Mesendoderm (in vitro differentiated cells): ENCODE data around the gene ZNF57.

ENCODE experiments used
- DNase-seq: peaks from one replicate; pipeline ENCODE4 v3.0.0; 2013
- H2AK5ac ChIP-seq: 2 replicates; pipeline ENCODE4 v1.6.1; 2013; ENCODE audit warnings: low read length, inconsistent platforms
- H2BK120ac ChIP-seq: 2 replicates; pipeline ENCODE4 v1.6.1; 2013; ENCODE audit warnings: low read depth, mild to moderate bottlenecking, low read length, moderate library complexity, mixed read lengths
- H2BK15ac ChIP-seq: replicated peaks from 2 replicates; pipeline ENCODE4 v1.6.1; 2013; ENCODE audit warnings: low read depth, mild to moderate bottlenecking, moderate library complexity
- H2BK5ac ChIP-seq: 2 replicates; pipeline ENCODE4 v1.6.1; 2013; ENCODE audit warnings: low read length, inconsistent platforms
- H3K18ac ChIP-seq: 2 replicates; pipeline ENCODE4 v1.6.1; 2013; ENCODE audit warnings: mild to moderate bottlenecking, low read length, mixed read lengths
- H3K23ac ChIP-seq: one replicate; pipeline ENCODE4 v1.6.1; 2013; ENCODE audit warnings: low read length
- H3K27ac ChIP-seq: 2 replicates; pipeline ENCODE4 v1.5.1; 2013; ENCODE audit warnings: low read depth, mild to moderate bottlenecking, inconsistent platforms, low read length, moderate library complexity
- H3K27me3 ChIP-seq: 2 replicates; pipeline ENCODE4 v1.6.1; 2013; ENCODE audit warnings: low read length, control low read depth, mild to moderate bottlenecking, inconsistent platforms; ENCODE audit not compliant: insufficient read depth, poor library complexity
- H3K36me3 ChIP-seq: 2 replicates; pipeline ENCODE4 v1.6.1; 2013; ENCODE audit warnings: low read length, inconsistent platforms; ENCODE audit not compliant: control insufficient read depth, insufficient read depth
- H3K4ac ChIP-seq: one replicate; pipeline ENCODE4 v1.6.1; 2013; ENCODE audit warnings: low read depth, mild to moderate bottlenecking, low read length, moderate library complexity
- H3K4me1 ChIP-seq: 2 replicates; pipeline ENCODE4 v1.6.1; 2013; ENCODE audit warnings: low read depth, low read length, inconsistent platforms; ENCODE audit not compliant: control insufficient read depth
- H3K4me2 ChIP-seq: 2 replicates; pipeline ENCODE4 v1.6.1; 2013; ENCODE audit warnings: low read length
- H3K4me3 ChIP-seq: 2 replicates; pipeline ENCODE4 v1.5.1; 2013; ENCODE audit warnings: mild to moderate bottlenecking, low read length
- H3K56ac ChIP-seq: one replicate; pipeline ENCODE4 v1.6.1; 2013; ENCODE audit warnings: low read length
- H3K79me1 ChIP-seq: 2 replicates; pipeline ENCODE4 v1.6.1; 2013; ENCODE audit warnings: low read length, inconsistent platforms
- H3K79me2 ChIP-seq: 2 replicates; pipeline ENCODE4 v1.6.1; 2013; ENCODE audit warnings: mild to moderate bottlenecking, low read length; ENCODE audit not compliant: control insufficient read depth, insufficient read depth
- H3K9ac ChIP-seq: 2 replicates; pipeline ENCODE4 v1.6.1; 2013; ENCODE audit warnings: low read length, inconsistent platforms
- H4K5ac ChIP-seq: one replicate; pipeline ENCODE4 v1.6.1; 2013; ENCODE audit warnings: low read length
- H4K8ac ChIP-seq: one replicate; pipeline ENCODE4 v1.6.1; 2013; ENCODE audit warnings: low read depth, mild to moderate bottlenecking, control low read depth, low read length, moderate library complexity
- WGBS: extraction: QIAGEN DNeasy Blood & Tissue Kit; methylation state at CpG from one replicate; pipeline ENCODE4 v1.1.7; 2013; ENCODE audit warnings: low lambda C conversion rate, missing lambda C conversion rate; ENCODE audit not compliant: insufficient coverage; ENCODE audit errors: extremely low coverage; 5-methylcytosine and 5-hydroxymethylcytosine counted together

ZNF57 gene

DNA sequence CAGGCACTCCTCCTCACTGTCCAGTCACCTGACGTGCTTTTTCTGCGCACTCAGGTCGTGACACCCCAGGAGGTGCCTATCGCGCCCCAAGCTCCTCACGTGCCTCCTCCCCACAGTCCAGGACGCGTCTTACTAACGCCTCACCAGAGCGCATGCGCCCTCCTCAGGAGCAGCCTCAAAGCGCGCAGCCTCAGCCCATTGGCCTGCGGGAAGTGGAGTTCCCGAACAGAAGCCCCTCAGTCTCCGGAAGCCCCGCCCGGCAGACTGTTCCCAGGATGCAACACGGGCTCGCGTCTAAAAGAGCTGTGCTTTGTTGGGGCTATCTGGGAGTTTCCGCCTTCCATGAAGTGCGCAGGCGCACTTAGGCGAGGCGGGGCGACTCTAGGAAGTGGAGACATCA, 41.9 kb upstream of the ZNF57 start:
- Histone ChIP-seq H3K4ac (no peak overlapping the region), H2BK15ac (no peak overlapping the region), H4K5ac (no peak overlapping the region), H2AK5ac (no peak overlapping the region), H3K27me3 (no peaks in the 10 kb centered on the region), H3K79me1 (no peaks in the 10 kb centered on the region), H3K4me1 (no peaks in the 10 kb centered on the region), H4K8ac (no peak overlapping the region), H3K56ac (no peak overlapping the region), H3K79me2 (no peaks in the 10 kb centered on the region), H3K4me2 (no peak overlapping the region), H3K23ac (no peak overlapping the region), H2BK120ac (no peak overlapping the region), H3K18ac (no peak overlapping the region), H2BK5ac (no peak overlapping the region), H3K9ac (no peak overlapping the region), H3K4me3 (no peak overlapping the region), H3K36me3 (no peaks in the 10 kb centered on the region), H3K27ac (no peak overlapping the region)
- DNase-seq, result no peak
- no CpG with 5 or more reads among the region's 27 CpGs for WGBS

DNA sequence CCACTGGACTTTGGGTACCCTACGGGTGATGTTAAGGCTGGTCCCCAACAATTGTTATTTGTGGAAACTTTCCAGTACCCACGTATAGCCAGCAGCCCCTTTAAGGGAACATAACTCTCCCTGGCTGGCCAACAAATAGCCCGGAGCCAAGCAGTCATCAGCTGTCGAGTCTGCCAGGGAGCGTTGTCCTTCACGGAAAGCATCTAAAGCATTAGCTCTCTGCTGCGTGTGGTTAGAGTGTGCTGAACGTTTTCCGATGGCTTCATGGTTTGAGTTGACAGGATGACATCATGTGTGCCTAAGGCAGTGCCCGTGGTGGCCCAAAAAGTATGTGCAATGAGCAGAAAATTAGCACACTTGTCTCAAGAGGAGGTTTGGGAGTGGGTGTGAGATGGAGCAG, 36.9 kb upstream of the ZNF57 start:
- Histone ChIP-seq H3K4me1 (no peaks in the 10 kb centered on the region), H3K27me3 (no peaks in the 10 kb centered on the region), H2BK15ac (no peak overlapping the region), H4K8ac (no peak overlapping the region), H3K18ac (no peak overlapping the region), H3K9ac (no peak overlapping the region), H3K79me2 (no peaks in the 10 kb centered on the region), H3K4ac (no peak overlapping the region), H2BK5ac (no peak overlapping the region), H3K36me3 (no peaks in the 10 kb centered on the region), H3K56ac (no peak overlapping the region), H3K79me1 (no peaks in the 10 kb centered on the region), H3K23ac (no peak overlapping the region), H2AK5ac (no peak overlapping the region), H4K5ac (no peak overlapping the region), H2BK120ac (no peak overlapping the region), H3K4me2 (no peak overlapping the region), H3K27ac (no peak overlapping the region), H3K4me3 (no peak overlapping the region)
- WGBS, result no CpG with 5 or more reads among the region's 10 CpGs
- DNase-seq, result no peak

DNA sequence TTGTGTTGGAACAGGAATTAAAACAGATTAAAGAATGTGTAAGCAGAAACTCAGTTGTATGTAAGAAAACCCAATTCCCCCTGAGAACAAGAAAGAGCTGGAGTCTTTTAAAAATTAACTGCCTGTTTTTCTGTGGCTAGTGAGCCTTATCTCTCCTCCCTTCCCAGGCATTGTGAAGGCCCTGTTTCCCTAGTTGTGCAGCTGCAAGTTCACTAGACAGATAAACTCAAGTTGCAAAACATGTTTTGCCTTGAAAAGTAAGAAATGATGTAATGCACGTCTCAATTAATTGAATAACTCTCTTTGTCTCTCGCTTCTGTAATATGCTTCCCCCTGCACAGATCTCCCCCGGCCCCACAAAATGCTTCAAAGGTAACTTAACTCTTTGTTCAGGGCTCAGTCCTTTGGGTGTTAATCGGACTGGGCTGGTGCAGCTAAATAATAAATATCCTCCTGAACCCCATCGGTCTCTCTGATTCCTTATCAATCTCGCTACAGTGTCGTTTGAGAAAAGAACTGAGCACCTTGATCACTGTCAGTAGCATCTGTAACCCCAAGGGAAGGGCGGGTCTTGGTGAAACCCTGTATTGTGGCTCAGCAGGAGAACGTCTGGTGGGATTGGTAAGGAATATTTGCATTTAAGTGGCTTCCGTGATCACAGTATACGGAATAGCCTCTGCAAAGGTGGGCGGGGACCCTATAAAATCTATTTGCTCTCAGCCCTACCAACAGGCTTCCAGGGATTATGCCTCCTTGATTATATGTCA, 35.2 kb upstream of the ZNF57 start:
- Histone ChIP-seq H3K27ac (no peak overlapping the region), H4K5ac (no peak overlapping the region), H3K79me1 (no peaks in the 10 kb centered on the region), H3K4ac (no peak overlapping the region), H3K23ac (no peak overlapping the region), H4K8ac (no peak overlapping the region), H3K56ac (no peak overlapping the region), H3K9ac (no peak overlapping the region), H3K4me3 (no peak overlapping the region), H2BK120ac (no peak overlapping the region), H3K4me2 (no peak overlapping the region), H2BK5ac (no peak overlapping the region), H3K18ac (no peak overlapping the region), H3K36me3 (no peaks in the 10 kb centered on the region), H2BK15ac (no peak overlapping the region), H3K4me1 (no peaks in the 10 kb centered on the region), H3K79me2 (no peaks in the 10 kb centered on the region), H3K27me3 (no peaks in the 10 kb centered on the region), H2AK5ac (no peak overlapping the region)
- no peak for DNase-seq
- no CpG with 5 or more reads among the region's 12 CpGs for WGBS

DNA sequence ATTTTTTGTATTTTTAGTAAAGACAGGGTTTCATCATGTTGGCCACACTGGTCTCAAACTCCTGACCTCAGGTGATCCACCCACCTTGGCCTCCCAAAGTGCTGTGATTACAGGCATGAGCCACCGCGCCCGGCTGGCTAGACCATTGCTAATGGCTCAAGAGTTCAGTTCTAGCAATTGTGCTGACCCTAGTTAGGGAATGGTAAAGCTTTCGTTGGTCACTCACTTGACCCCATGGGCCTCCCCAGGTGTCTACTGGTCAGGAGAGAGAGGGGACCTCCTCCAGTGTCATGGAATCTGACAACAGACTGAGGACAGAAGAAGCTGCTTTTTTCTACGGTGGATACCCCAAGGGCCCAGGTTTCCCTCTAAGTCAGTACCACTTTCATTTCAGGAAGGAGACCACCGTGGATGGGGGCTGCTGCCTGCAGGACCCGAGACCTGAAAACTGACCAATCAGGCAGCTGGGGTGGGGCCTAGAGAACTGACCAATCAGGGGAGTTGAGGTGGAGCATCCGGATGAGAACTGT, 34.2 kb upstream of the ZNF57 start:
- H2BK15ac ChIP-seq, result no peak overlapping the region
- H3K4ac ChIP-seq, result no peak overlapping the region
- H3K9ac ChIP-seq, result no peak overlapping the region
- H4K8ac ChIP-seq, result no peak overlapping the region
- no peak overlapping the region for H3K4me2 ChIP-seq
- no peak overlapping the region for H4K5ac ChIP-seq
- H3K27me3 ChIP-seq, result no peaks in the 10 kb centered on the region
- H3K4me1 ChIP-seq, result no peaks in the 10 kb centered on the region
- H3K23ac ChIP-seq, result no peak overlapping the region
- no peaks in the 10 kb centered on the region for H3K79me1 ChIP-seq
- H3K56ac ChIP-seq, result no peak overlapping the region
- no peak overlapping the region for H3K4me3 ChIP-seq
- no peak overlapping the region for H2BK120ac ChIP-seq
- no peaks in the 10 kb centered on the region for H3K36me3 ChIP-seq
- H2BK5ac ChIP-seq, result no peak overlapping the region
- no peak overlapping the region for H3K18ac ChIP-seq
- no peak overlapping the region for H2AK5ac ChIP-seq
- no CpG with 5 or more reads among the region's 8 CpGs for WGBS
- no peak for DNase-seq
- no peak overlapping the region for H3K27ac ChIP-seq
- H3K79me2 ChIP-seq, result no peaks in the 10 kb centered on the region

DNA sequence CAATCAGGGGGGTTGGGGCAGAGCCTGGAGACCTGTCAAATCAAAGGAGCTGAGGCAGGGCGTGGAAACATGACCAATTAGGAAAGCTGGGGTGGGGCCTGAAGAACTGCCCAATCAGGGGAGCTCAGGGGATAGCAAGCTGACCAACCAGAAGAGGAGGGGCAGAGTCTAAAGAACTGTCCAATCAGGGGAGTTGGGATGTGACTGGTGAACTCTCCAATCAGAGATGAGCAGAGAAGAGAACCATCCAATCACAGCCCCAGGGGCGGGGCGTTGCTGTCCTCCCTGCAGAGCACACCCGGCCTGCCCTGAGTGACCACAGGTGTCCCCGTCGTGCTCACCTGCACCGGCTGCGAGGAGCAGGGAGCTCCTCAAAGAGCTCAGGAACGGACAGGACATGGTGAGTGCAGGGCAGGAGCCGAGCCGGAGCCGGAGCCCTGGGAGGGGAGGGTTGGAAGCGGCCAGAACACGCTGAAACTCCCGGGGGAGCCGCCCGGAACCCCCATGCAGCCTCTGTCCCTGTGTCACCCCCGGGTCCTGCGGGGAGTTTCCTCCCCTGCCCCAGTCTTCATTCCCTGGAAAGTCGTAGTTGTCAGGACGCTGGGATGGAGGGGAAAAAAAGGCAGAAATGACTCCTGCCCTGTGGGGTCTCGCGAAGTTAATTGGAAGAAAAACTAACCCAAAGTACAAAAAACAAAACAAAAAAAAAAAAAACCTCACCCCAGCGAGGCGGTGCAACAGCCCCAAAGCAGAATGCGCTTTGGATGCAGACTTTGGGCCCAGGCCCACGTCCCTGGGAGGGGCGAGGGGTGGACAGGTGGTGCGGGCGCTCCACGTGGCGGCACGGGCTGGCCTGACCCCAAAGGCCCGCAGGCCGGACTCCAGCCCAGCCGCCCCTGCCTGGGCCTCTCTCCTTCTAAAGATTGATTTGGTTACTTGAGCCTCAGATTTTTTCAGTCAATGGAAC, 33.4 kb upstream of the ZNF57 start, which contains the start of gene ZNF556:
TSS of gene ZNF556 (plus strand) at position 311 of the 967 bp plus-strand sequence. CDS start at position 398, 87 bp downstream.
- Histone ChIP-seq H3K36me3 (no peaks in the 10 kb centered on the region), H2BK15ac (no peak within 1 kb of the TSS), H3K4me1 (no peaks in the 10 kb centered on the region), H3K23ac (no peak within 1 kb of the TSS), H3K18ac (no peak within 1 kb of the TSS), H3K4me3 (no peak within 1 kb of the TSS), H3K9ac (no peak within 1 kb of the TSS), H3K4me2 (no peak within 1 kb of the TSS), H3K27me3 (no peaks in the 10 kb centered on the region), H3K79me1 (no peaks in the 10 kb centered on the region), H3K4ac (no peak within 1 kb of the TSS), H3K27ac (no peak within 1 kb of the TSS), H3K56ac (no peak within 1 kb of the TSS), H2BK120ac (no peak within 1 kb of the TSS), H3K79me2 (no peaks in the 10 kb centered on the region), H2BK5ac (no peak within 1 kb of the TSS), H2AK5ac (no peak within 1 kb of the TSS), H4K8ac (no peak within 1 kb of the TSS), H4K5ac (no peak within 1 kb of the TSS)
- no peak for DNase-seq
- no CpG with 5 or more reads among the region's 36 CpGs for WGBS
